WTC11 (cell line): ENCODE results near the gene SLC45A3. TPM values are rescaled to one million over a fixed set of nuclear protein-coding genes. Genes with fewer than 3 reads are reported as not detected.

ENCODE experiments used
- ATAC-seq: fragments of 200-7000 bp; cut with Tn5 transposase; 2 replicates; pipeline ENCODE4 v1.10.0; 2021; ENCODE audit warnings: mild to moderate bottlenecking, moderate library complexity
- CTCF ChIA-PET: fragments of 300-600 bp; sonication (Branson Sonifier 250); formaldehyde crosslinking; loops from one replicate; lab custom pipeline; 2021; ENCODE audit warnings: antibody characterized with exemption; lab: Charles Lee
- POLR2A ChIA-PET: fragments of 350-600 bp; sonication (Branson Sonifier 250); formaldehyde crosslinking; loops from one replicate; lab custom pipeline; 2021; ENCODE audit warnings: antibody characterized with exemption; lab: Charles Lee
- DNase-seq: peaks from one replicate; pipeline ENCODE4 v3.0.0; 2021; ENCODE audit warnings: low spot score
- H3K27ac Mint-ChIP-seq: 2 replicates; pipeline ENCODE4 v1.8.0; 2021; ENCODE audit warnings: mixed read lengths
- H3K27me3 Mint-ChIP-seq: 2 replicates; pipeline ENCODE4 v1.8.0; 2021; ENCODE audit warnings: low read depth, mild to moderate bottlenecking, moderate library complexity, mixed read lengths
- H3K36me3 Mint-ChIP-seq: 2 replicates; pipeline ENCODE4 v1.8.0; 2021; ENCODE audit warnings: mixed read lengths
- H3K4me1 Mint-ChIP-seq: 2 replicates; pipeline ENCODE4 v1.8.0; 2022; ENCODE audit warnings: mixed read lengths
- H3K4me3 Mint-ChIP-seq: 2 replicates; pipeline ENCODE4 v1.8.0; 2021; ENCODE audit warnings: mild to moderate bottlenecking, moderate library complexity, mixed read lengths
- H3K9me3 Mint-ChIP-seq: 2 replicates; pipeline ENCODE4 v1.8.0; 2021; ENCODE audit warnings: mixed read lengths
- ELF4 ChIP-seq: sonication (generic); formaldehyde crosslinking; IDR thresholded peaks from 2 replicates; pipeline ENCODE4 v1.8.1; 2022; ENCODE audit warnings: low read depth, mild to moderate bottlenecking, moderate library complexity, missing genetic modification reagents
- EMX1 ChIP-seq: fragments of 250-450 bp; sonication (Bioruptor Pico); IDR thresholded peaks from 2 replicates; pipeline ENCODE4 v1.8.0; 2021; ENCODE audit warnings: mild to moderate bottlenecking
- ESRRA ChIP-seq: sonication (generic); formaldehyde crosslinking; IDR thresholded peaks from 2 replicates; pipeline ENCODE4 v1.8.1; 2022; ENCODE audit warnings: mild to moderate bottlenecking, missing genetic modification reagents, borderline replicate concordance
- GRHL2 ChIP-seq: fragments of 250-450 bp; sonication (Bioruptor Pico); IDR thresholded peaks from 2 replicates; pipeline ENCODE4 v1.8.0; 2022; ENCODE audit warnings: mild to moderate bottlenecking, moderate library complexity; ENCODE audit not compliant: insufficient replicate concordance, severe bottlenecking
- IRF2 ChIP-seq: sonication (generic); formaldehyde crosslinking; IDR thresholded peaks from 2 replicates; pipeline ENCODE4 v1.8.0; 2022; ENCODE audit warnings: low read depth, missing genetic modification reagents, borderline replicate concordance
- JAZF1 ChIP-seq: fragments of 250-450 bp; sonication (Bioruptor Pico); IDR thresholded peaks from 2 replicates; pipeline ENCODE4 v1.9.0; 2021; ENCODE audit warnings: moderate library complexity, mild to moderate bottlenecking, inconsistent platforms
- NR2C2 ChIP-seq: sonication (generic); formaldehyde crosslinking; IDR thresholded peaks from 2 replicates; pipeline ENCODE4 v1.8.0; 2022; ENCODE audit warnings: mild to moderate bottlenecking, missing genetic modification reagents
- RORB ChIP-seq: fragments of 250-450 bp; sonication (Bioruptor Pico); IDR thresholded peaks from 2 replicates; pipeline ENCODE4 v1.9.0; 2021; ENCODE audit warnings: mild to moderate bottlenecking
- ZBTB21 ChIP-seq: sonication (generic); formaldehyde crosslinking; IDR thresholded peaks from 2 replicates; pipeline ENCODE4 v1.8.1; 2023; ENCODE audit warnings: mild to moderate bottlenecking, missing genetic modification reagents, borderline replicate concordance
- ZNF138 ChIP-seq: sonication (generic); formaldehyde crosslinking; conservative IDR thresholded peaks from 2 replicates; pipeline ENCODE4 v1.8.1; 2022; ENCODE audit warnings: mild to moderate bottlenecking, moderate library complexity, missing genetic modification reagents
- ZNF232 ChIP-seq: sonication (generic); formaldehyde crosslinking; IDR thresholded peaks from 2 replicates; pipeline ENCODE4 v1.8.0; 2022; ENCODE audit warnings: mild to moderate bottlenecking, missing genetic modification reagents
- ZNF263 ChIP-seq: sonication (generic); formaldehyde crosslinking; IDR thresholded peaks from 2 replicates; pipeline ENCODE4 v1.8.1; 2022; ENCODE audit warnings: low read depth, mild to moderate bottlenecking, moderate library complexity, missing genetic modification reagents
- ZNF416 ChIP-seq: fragments of 250-450 bp; sonication (Bioruptor Pico); IDR thresholded peaks from 2 replicates; pipeline ENCODE4 v1.9.0; 2021; ENCODE audit warnings: mild to moderate bottlenecking, inconsistent platforms
- total RNA-seq: library from RNA; stranded (reverse); gene quantifications from 3 replicates; pipeline ENCODE4 v1.2.3, GENCODE V29; 2021
- TF ChIP-seq, protein P1 (sequence below): sonication (generic); formaldehyde crosslinking; IDR thresholded peaks from 2 replicates; pipeline ENCODE4 v1.8.1; 2022; ENCODE audit warnings: missing genetic modification reagents, borderline replicate concordance
- TF ChIP-seq, protein P2 (sequence below): fragments of 250-450 bp; sonication (Bioruptor Pico); IDR thresholded peaks from 2 replicates; pipeline ENCODE4 v1.9.0; 2021; ENCODE audit warnings: mild to moderate bottlenecking, borderline replicate concordance
- TF ChIP-seq, protein P3 (sequence below): sonication (generic); formaldehyde crosslinking; IDR thresholded peaks from 2 replicates; pipeline ENCODE4 v1.8.0; 2022; ENCODE audit warnings: mild to moderate bottlenecking, missing genetic modification reagents
- TF ChIP-seq, protein P4 (sequence below): sonication (generic); formaldehyde crosslinking; IDR thresholded peaks from 2 replicates; pipeline ENCODE4 v1.8.1; 2022; ENCODE audit warnings: low read depth, mild to moderate bottlenecking, moderate library complexity, missing genetic modification reagents, borderline replicate concordance
- TF ChIP-seq, protein P5 (sequence below): sonication (generic); formaldehyde crosslinking; IDR thresholded peaks from 2 replicates; pipeline ENCODE4 v1.8.1; 2023; ENCODE audit warnings: mild to moderate bottlenecking, missing genetic modification reagents
- TF ChIP-seq, protein P6 (sequence below): sonication (generic); formaldehyde crosslinking; conservative IDR thresholded peaks from 2 replicates; pipeline ENCODE4 v1.8.1; 2023; ENCODE audit warnings: mild to moderate bottlenecking, low read depth, missing genetic modification reagents, moderate library complexity
- TF ChIP-seq, protein P7 (sequence below): sonication (generic); formaldehyde crosslinking; conservative IDR thresholded peaks from 2 replicates; pipeline ENCODE4 v1.8.1; 2022; ENCODE audit warnings: mild to moderate bottlenecking, missing genetic modification reagents

Gene SLC45A3
- total RNA-seq, 1 experiment from 2014 or later = 15.2 TPM

DNA sequence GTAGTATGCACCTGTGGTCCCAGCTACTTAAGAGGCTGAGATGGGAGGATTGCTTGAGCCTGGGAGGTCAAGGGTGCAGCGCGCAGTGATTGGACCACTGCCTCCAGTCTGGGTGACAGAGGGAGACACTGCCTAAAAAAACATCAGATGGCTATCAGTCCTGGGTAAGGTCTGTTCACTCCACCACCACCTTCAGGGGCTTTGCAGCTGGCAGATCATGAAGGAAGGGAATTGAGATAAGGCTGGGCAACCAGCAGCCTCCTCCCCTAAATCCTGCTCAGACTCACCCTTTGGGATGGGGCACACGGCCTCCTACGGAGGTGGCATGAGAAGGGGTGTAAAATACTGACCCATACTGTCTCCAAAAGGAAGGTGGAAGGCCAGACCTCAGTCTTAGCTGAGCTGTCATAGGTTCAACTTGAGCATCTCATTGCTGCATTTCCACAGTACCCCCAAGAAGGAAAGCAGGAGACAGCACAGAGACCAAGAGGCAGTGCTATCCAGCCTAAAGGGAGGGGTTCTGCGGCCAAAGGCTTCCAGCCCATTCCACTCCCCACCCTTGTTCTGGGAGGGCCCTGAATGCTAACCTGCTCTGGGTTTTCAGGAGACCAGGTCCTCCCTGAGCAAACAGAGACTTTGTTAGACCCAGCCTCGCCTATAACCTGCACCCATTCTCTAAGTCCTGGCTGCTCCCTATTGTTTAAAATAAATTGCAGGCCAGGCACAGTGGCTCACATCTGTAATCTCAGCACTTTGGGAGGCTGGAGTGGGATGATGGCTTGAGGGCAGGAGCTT is 13.7 kb downstream of the SLC45A3 start:
- POLR2A ChIA-PET = no interaction called here
- DNase-seq = no peak
- ATAC-seq = no peak
- Mint-ChIP-seq H3K4me1 (peaks cover 60% of the 10 kb centered on the region), H3K4me3 (no peak overlapping the region), H3K9me3 (no peaks in the 10 kb centered on the region), H3K36me3 (peaks cover 4% of the 10 kb centered on the region; the same call in 1 of the 2 replicates), H3K27me3 (no peaks in the 10 kb centered on the region), H3K27ac (no peak overlapping the region)
- CTCF ChIA-PET = interaction anchor here (1.5 to 19.1 kb wide), 4 partner anchors 7 to 75 kb away, joined by 5 to 468 read pairs (median 156); partner anchors contain the start of gene SLC45A3
- TF ChIP-seq, protein P1, sequence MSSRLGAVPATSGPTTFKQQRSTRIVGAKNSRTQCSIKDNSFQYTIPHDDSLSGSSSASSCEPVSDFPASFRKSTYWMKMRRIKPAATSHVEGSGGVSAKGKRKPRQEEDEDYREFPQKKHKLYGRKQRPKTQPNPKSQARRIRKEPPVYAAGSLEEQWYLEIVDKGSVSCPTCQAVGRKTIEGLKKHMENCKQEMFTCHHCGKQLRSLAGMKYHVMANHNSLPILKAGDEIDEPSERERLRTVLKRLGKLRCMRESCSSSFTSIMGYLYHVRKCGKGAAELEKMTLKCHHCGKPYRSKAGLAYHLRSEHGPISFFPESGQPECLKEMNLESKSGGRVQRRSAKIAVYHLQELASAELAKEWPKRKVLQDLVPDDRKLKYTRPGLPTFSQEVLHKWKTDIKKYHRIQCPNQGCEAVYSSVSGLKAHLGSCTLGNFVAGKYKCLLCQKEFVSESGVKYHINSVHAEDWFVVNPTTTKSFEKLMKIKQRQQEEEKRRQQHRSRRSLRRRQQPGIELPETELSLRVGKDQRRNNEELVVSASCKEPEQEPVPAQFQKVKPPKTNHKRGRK (CRISPR knock-in tag) = no peak
- TF ChIP-seq ZNF416 (CRISPR knock-in tag) = no peak
- TF ChIP-seq, protein P2, sequence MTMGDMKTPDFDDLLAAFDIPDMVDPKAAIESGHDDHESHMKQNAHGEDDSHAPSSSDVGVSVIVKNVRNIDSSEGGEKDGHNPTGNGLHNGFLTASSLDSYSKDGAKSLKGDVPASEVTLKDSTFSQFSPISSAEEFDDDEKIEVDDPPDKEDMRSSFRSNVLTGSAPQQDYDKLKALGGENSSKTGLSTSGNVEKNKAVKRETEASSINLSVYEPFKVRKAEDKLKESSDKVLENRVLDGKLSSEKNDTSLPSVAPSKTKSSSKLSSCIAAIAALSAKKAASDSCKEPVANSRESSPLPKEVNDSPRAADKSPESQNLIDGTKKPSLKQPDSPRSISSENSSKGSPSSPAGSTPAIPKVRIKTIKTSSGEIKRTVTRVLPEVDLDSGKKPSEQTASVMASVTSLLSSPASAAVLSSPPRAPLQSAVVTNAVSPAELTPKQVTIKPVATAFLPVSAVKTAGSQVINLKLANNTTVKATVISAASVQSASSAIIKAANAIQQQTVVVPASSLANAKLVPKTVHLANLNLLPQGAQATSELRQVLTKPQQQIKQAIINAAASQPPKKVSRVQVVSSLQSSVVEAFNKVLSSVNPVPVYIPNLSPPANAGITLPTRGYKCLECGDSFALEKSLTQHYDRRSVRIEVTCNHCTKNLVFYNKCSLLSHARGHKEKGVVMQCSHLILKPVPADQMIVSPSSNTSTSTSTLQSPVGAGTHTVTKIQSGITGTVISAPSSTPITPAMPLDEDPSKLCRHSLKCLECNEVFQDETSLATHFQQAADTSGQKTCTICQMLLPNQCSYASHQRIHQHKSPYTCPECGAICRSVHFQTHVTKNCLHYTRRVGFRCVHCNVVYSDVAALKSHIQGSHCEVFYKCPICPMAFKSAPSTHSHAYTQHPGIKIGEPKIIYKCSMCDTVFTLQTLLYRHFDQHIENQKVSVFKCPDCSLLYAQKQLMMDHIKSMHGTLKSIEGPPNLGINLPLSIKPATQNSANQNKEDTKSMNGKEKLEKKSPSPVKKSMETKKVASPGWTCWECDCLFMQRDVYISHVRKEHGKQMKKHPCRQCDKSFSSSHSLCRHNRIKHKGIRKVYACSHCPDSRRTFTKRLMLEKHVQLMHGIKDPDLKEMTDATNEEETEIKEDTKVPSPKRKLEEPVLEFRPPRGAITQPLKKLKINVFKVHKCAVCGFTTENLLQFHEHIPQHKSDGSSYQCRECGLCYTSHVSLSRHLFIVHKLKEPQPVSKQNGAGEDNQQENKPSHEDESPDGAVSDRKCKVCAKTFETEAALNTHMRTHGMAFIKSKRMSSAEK (CRISPR knock-in tag) = no peak
- TF ChIP-seq, protein P3, sequence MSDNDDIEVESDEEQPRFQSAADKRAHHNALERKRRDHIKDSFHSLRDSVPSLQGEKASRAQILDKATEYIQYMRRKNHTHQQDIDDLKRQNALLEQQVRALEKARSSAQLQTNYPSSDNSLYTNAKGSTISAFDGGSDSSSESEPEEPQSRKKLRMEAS = no peak
- TF ChIP-seq ZNF232 = no peak
- no peak for TF ChIP-seq ELF4 (CRISPR knock-in tag)
- no peak for TF ChIP-seq ZNF263 (CRISPR knock-in tag)
- no peak for TF ChIP-seq GRHL2 (CRISPR knock-in tag)
- TF ChIP-seq NR2C2 = no peak
- TF ChIP-seq, protein P4, sequence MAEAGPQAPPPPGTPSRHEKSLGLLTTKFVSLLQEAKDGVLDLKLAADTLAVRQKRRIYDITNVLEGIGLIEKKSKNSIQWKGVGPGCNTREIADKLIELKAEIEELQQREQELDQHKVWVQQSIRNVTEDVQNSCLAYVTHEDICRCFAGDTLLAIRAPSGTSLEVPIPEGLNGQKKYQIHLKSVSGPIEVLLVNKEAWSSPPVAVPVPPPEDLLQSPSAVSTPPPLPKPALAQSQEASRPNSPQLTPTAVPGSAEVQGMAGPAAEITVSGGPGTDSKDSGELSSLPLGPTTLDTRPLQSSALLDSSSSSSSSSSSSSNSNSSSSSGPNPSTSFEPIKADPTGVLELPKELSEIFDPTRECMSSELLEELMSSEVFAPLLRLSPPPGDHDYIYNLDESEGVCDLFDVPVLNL (CRISPR knock-in tag) = no peak
- TF ChIP-seq ZBTB21 (CRISPR knock-in tag) = no peak

DNA sequence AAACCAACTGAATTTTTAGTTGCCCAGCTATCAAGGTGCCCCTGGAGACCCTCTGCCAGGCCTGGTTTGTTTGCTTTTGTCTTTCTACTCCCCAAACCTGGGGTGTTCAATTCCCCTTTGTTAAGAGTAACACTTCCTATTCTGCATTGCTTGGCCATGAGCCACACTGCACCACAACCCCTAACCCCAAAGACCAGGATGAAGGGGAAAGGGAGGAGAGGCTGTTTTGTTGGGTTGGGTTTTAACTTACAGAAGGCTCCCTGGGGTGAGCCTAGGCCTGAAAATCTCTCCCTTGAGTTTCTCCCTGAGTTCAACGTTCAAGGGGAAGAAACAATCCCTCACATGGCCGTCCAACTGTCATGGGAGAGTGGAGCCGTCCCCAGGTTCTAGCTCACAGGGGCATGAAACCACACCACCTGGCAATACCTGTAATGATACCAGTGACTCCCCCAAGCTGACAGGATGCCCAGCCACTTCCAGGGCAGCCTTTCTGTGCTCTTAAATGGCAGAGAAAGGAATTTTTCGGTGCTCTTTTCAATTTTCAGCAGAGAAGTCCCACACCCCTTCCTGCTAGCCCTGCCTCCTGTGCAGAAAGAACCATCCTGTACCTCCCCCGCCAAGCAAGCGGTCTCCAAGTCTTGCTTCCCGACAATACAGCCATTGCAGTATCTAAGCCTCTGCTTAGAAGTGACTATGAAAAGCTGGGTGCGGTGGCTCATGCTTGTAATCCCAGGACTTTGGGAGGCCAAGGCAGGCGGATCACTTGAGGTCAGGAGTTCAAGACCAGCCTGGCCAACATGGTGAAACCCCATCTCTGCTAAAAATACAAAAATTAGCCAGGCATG is 14.9 kb downstream of the SLC45A3 start:
- H3K4me3 Mint-ChIP-seq = no peak overlapping the region
- H3K27me3 Mint-ChIP-seq = no peaks in the 10 kb centered on the region
- DNase-seq (no peak), ATAC-seq (no peak)
- H3K4me1 Mint-ChIP-seq = peaks cover 60% of the 10 kb centered on the region
- H3K27ac Mint-ChIP-seq = peak overlapping the region; percentile 47
- no peaks in the 10 kb centered on the region for H3K9me3 Mint-ChIP-seq
- ChIA-PET CTCF (interaction anchor here (1.8 to 19.1 kb wide), 3 partner anchors 6 to 74 kb away, joined by 5 to 468 read pairs (median 307); no protein-coding TSS in a partner anchor), POLR2A (no interaction called here)
- H3K36me3 Mint-ChIP-seq = peaks cover 4% of the 10 kb centered on the region; the same call in 1 of the 2 replicates
- TF ChIP-seq, protein P5, sequence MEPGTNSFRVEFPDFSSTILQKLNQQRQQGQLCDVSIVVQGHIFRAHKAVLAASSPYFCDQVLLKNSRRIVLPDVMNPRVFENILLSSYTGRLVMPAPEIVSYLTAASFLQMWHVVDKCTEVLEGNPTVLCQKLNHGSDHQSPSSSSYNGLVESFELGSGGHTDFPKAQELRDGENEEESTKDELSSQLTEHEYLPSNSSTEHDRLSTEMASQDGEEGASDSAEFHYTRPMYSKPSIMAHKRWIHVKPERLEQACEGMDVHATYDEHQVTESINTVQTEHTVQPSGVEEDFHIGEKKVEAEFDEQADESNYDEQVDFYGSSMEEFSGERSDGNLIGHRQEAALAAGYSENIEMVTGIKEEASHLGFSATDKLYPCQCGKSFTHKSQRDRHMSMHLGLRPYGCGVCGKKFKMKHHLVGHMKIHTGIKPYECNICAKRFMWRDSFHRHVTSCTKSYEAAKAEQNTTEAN (CRISPR knock-in tag) = no peak
- TF ChIP-seq EMX1 (no peak), JAZF1 (CRISPR knock-in tag) (no peak), ZNF416 (CRISPR knock-in tag) (no peak), ZNF232 (no peak), ESRRA (no peak), RORB (CRISPR knock-in tag) (no peak), IRF2 (CRISPR knock-in tag) (no peak), ZBTB21 (CRISPR knock-in tag) (no peak), ZNF138 (CRISPR knock-in tag) (no peak)
- TF ChIP-seq, protein P6, sequence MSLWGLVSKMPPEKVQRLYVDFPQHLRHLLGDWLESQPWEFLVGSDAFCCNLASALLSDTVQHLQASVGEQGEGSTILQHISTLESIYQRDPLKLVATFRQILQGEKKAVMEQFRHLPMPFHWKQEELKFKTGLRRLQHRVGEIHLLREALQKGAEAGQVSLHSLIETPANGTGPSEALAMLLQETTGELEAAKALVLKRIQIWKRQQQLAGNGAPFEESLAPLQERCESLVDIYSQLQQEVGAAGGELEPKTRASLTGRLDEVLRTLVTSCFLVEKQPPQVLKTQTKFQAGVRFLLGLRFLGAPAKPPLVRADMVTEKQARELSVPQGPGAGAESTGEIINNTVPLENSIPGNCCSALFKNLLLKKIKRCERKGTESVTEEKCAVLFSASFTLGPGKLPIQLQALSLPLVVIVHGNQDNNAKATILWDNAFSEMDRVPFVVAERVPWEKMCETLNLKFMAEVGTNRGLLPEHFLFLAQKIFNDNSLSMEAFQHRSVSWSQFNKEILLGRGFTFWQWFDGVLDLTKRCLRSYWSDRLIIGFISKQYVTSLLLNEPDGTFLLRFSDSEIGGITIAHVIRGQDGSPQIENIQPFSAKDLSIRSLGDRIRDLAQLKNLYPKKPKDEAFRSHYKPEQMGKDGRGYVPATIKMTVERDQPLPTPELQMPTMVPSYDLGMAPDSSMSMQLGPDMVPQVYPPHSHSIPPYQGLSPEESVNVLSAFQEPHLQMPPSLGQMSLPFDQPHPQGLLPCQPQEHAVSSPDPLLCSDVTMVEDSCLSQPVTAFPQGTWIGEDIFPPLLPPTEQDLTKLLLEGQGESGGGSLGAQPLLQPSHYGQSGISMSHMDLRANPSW = no peak
- TF ChIP-seq, protein P7, sequence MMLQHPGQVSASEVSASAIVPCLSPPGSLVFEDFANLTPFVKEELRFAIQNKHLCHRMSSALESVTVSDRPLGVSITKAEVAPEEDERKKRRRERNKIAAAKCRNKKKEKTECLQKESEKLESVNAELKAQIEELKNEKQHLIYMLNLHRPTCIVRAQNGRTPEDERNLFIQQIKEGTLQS (CRISPR knock-in tag) = no peak
